ACHN (cell line): ENCODE measurements around the gene PRKRA.

ENCODE experiments used
- DNase-seq: peaks from one replicate; pipeline ENCODE4 v3.0.0-alpha.2; 2015
- in situ Hi-C: cut with HindIII; loops from 2 replicates; pipeline ENCODE4 v1.10.0; 2017; ENCODE audit warnings: low sequenced_read_pairs, low pct_ligation_motif_present, low pct_unique_long_range_greater_than_20kb

Gene PRKRA

GRCh38 chr2:178450774-178451525 lies at the start of gene PRKRA, which contains the start of gene PJVK:
PRKRA (minus strand) TSS chr2:178451175; CDS start chr2:178451030, 145 bp downstream.
PJVK (plus strand) TSS chr2:178451378; CDS start chr2:178453410, 2,032 bp downstream.
- peak; percentile 98 for DNase-seq
- in situ Hi-C loops = no loop called here

DNA sequence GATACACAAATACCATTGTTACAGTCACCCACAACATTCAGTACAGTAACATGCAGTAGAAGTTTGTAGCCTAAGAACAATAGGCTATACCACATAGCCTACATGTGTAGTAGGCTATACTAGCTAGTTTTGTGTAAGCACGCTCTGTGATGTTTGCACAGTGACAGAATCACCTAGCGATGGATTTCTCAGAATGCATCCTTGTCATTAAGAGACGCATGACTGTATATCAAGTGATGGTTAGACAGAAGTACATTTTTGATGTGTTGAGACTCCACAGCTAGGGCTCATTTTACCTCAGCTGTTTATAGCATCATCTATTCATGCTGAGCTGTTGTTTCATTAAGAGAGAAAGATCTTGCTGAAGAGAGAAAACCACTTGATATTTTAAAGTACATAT lies 48.7 kb upstream of the PRKRA start:
- in situ Hi-C loops = no loop called here
- DNase-seq = no peak

- in situ Hi-C loops = no loop called here
- DNase-seq = no peak
These were observed 47.2 kb upstream of the PRKRA start for GRCh38 chr2:178498137-178498536.

GRCh38 chr2:178496049-178496448 lies 45.1 kb upstream of the PRKRA start:
- in situ Hi-C loops = no loop called here
- no peak for DNase-seq

GRCh38 chr2:178491612-178492011 lies 40.6 kb upstream of the PRKRA start:
- in situ Hi-C loops = no loop called here
- DNase-seq = no peak

GRCh38 chr2:178485356-178485755 lies 34.4 kb upstream of the PRKRA start:
- DNase-seq = no peak
- in situ Hi-C loops = no loop called here

GRCh38 chr2:178484245-178485041 lies 33.5 kb upstream of the PRKRA start:
- in situ Hi-C loops = no loop called here
- peak; percentile 22 for DNase-seq

DNA sequence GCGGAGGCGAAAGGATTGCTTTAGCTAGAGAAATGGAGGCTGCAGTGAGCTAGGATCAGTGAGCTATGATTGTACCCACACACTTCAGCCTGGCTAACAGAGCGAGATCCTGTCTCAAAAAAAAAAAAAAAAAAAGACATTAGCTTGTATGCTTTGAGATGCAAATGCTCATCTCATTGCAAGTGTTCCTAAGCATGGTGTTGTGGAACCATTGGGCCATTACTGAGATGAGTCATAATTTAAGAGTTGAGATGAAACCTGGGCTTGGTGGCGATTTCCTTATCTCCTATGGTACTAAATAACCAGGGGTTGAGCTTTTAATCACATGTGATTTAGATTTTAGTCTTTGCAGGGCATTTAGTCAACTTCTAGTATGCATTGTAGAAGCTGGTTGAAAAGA lies 31.5 kb upstream of the PRKRA start:
- peak; percentile 53 for DNase-seq
- in situ Hi-C loops = no loop called here

DNA sequence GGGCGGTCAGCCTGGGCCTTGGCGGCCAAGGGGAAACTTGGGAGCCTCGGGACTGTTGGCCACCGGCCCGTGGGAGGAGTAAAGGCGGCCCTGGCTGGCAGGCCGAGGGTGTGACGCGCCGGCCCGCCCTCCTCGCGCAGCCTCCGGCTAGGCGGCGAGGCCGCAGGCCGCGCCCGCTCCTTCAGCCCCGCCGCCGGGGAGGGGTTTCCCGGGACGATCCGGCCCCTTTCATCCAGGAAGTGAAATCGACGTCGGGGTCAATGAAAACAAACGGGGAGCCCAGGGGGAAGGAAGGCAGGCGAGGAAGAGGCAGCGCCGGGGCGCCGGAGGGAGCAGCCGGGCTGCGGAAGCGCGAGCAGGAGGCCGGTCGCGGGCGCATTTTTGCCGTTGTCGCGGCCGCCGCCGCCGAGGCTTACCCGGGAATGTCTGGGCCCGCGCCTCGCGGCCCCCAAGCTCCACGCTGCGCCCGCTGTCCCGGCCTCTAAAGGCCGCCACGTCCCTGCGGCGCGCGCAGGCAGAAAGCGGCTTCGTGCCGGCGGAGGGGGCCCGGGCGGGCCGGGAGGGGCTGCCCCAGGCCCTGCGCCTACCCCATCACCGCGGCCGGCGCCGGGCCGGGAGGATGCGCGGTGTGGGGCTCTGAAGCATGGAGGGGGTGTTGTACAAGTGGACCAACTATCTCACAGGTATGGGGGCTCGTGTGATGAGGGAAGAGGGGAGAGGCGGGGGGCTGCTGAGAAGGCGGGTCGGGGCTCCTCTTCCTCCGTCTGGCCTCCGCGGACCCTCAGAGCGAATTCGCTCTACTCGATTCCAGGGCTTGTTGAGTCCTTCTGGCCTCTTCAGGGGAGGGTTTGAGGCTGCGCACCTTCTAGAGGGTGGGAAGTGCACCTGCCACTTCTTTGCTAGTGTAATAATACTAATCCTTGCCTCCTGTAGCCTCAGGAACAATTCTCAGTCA lies 29.5 kb upstream of the PRKRA start, which contains the start of gene PLEKHA3:
Gene PLEKHA3, plus strand, starts transcription at position 231 of the 955 bp plus-strand sequence. Its CDS starts 413 bp downstream, at position 644.
- in situ Hi-C loops = no loop called here
- peak; percentile 99 for DNase-seq

GRCh38 chr2:178479758-178480226 lies 28.8 kb upstream of the PRKRA start:
- in situ Hi-C loops = no loop called here
- DNase-seq = no peak

GRCh38 chr2:178479275-178479616 lies 28.3 kb upstream of the PRKRA start:
- DNase-seq = no peak
- in situ Hi-C loops = no loop called here

- in situ Hi-C loops = no loop called here
These were observed 27.7 kb upstream of the PRKRA start, which contains the start of gene FKBP7 for GRCh38 chr2:178478439-178479274. FKBP7 (minus strand) TSS chr2:178478600; CDS start chr2:178478499, 101 bp downstream.

DNA sequence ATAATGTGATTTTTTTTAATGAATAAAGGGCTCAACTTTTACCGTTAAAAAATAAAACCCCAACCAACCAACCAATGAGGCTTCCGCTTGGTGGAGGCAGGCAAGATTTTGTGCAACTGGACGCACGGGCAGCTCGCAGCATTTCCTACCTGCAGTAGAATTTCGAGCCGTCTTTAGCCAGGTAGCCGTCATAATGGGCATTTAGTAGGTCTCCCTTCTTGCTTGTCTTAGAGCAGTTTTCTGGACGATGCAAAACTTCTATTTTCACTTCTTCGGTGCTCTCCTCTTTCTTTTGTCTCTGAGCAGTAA lies 27.1 kb upstream of the PRKRA start:
- DNase-seq = peak; percentile 33
- in situ Hi-C loops = no loop called here

More at GRCh38 chr2:178478439-178479274, 27.7 kb upstream of the PRKRA start, which contains the start of gene FKBP7:
- DNase-seq = peak; percentile 90

GRCh38 chr2:178477443-178478129 lies 26.6 kb upstream of the PRKRA start:
- no peak for DNase-seq
- in situ Hi-C loops = no loop called here

DNA sequence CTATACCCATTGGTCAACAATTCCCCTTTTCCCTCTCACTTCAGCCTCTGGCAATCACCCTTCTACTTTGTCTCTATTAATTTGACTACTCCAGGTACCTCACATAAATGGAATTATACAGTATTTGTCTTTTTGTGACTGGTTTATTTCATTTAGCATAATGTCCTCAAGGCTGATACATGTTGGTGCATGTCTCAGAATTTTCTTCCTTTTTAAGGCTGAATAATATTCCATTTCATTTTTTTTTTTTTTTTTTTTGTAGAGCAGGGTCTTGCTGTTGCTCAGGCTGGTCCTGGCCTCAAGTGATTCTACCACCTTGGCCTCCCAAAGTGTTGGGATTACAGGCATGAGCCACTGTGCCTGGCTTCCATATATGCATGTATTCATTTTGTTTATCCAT lies 25.5 kb upstream of the PRKRA start:
- in situ Hi-C loops = no loop called here

GRCh38 chr2:178474560-178474959 lies 23.6 kb upstream of the PRKRA start:
- in situ Hi-C loops = no loop called here
- no peak for DNase-seq

More for the DNA sequence above, 25.5 kb upstream of the PRKRA start:
- DNase-seq = no peak

GRCh38 chr2:178473931-178474330 lies 23.0 kb upstream of the PRKRA start:
- in situ Hi-C loops = no loop called here

More at GRCh38 chr2:178473931-178474330, 23.0 kb upstream of the PRKRA start:
- DNase-seq = peak; percentile 72
